GM12891 (cell line): ENCODE results near the gene CITED1.

Source experiments
- POLR2A ChIP-seq: IDR thresholded peaks from 2 replicates; pipeline ENCODE4 v1.6.1; 2011; ENCODE audit warnings: low read depth, low read length, control low read depth
- POLR2AphosphoS5 ChIP-seq: IDR thresholded peaks from 2 replicates; pipeline ENCODE4 v1.6.1; 2011; ENCODE audit warnings: low read depth, low read length, control low read depth
- POU2F2 ChIP-seq: IDR thresholded peaks from 2 replicates; pipeline ENCODE4 v1.6.1; 2011; ENCODE audit warnings: low read depth, mild to moderate bottlenecking, control low read depth, low read length, moderate library complexity
- TAF1 ChIP-seq: IDR thresholded peaks from 2 replicates; pipeline ENCODE4 v1.6.1; 2011; ENCODE audit warnings: low read depth, low read length, control low read depth

GRCh38 chrX:72255864-72256263 is 49.9 kb downstream of the CITED1 start:
- no peak for TF ChIP-seq TAF1
- no peak for TF ChIP-seq POLR2A
- TF ChIP-seq POLR2AphosphoS5, result no peak
- no peak for TF ChIP-seq POU2F2
